HG03442 (cell line): ENCODE data around the gene RFC1.

Experiments
- ATAC-seq: cut with Tn5 transposase; IDR thresholded peaks from one replicate; pipeline ENCODE4 v1.9.1; 2021; ENCODE audit warnings: mild to moderate bottlenecking, moderate library complexity; ENCODE audit not compliant: unreplicated experiment

Gene RFC1

GRCh38 chr4:39353478-39354253 lies 12.5 kb downstream of the RFC1 start:
- ATAC-seq = peak; percentile 74

GRCh38 chr4:39353149-39353477 lies 13.0 kb downstream of the RFC1 start:
- peak; percentile 2 for ATAC-seq

- no peak for ATAC-seq
Observed at GRCh38 chr4:39349326-39349725, 16.8 kb downstream of the RFC1 start.

GRCh38 chr4:39348371-39349315 lies 17.5 kb downstream of the RFC1 start:
- no peak for ATAC-seq

GRCh38 chr4:39346856-39347519 lies 19.2 kb downstream of the RFC1 start:
- no peak for ATAC-seq

- ATAC-seq = no peak
Observed at GRCh38 chr4:39342731-39343130, 23.4 kb downstream of the RFC1 start.

GRCh38 chr4:39341075-39341725 lies 25.0 kb downstream of the RFC1 start:
- no peak for ATAC-seq

- no peak for ATAC-seq
Observed at GRCh38 chr4:39339968-39340367, 26.2 kb downstream of the RFC1 start.

- ATAC-seq = no peak
Observed at GRCh38 chr4:39337841-39338240, 28.3 kb downstream of the RFC1 start.

- no peak for ATAC-seq
Observed at GRCh38 chr4:39335566-39335965, 30.6 kb downstream of the RFC1 start.

- no peak for ATAC-seq
Observed at GRCh38 chr4:39331191-39331590, 35.0 kb downstream of the RFC1 start.

- ATAC-seq = no peak
Observed at GRCh38 chr4:39330353-39330752, 35.8 kb downstream of the RFC1 start.

- no peak for ATAC-seq
Observed at GRCh38 chr4:39326468-39326977, 39.6 kb downstream of the RFC1 start.

- no peak for ATAC-seq
Observed at GRCh38 chr4:39324897-39325613, 41.1 kb downstream of the RFC1 start.

GRCh38 chr4:39324446-39324845 lies 41.7 kb downstream of the RFC1 start:
- ATAC-seq = no peak

- no peak for ATAC-seq
Observed at GRCh38 chr4:39323821-39324220, 42.3 kb downstream of the RFC1 start.

- no peak for ATAC-seq
Observed at GRCh38 chr4:39320381-39321115, 45.6 kb downstream of the RFC1 start.

GRCh38 chr4:39319676-39320075 lies 46.5 kb downstream of the RFC1 start:
- ATAC-seq = no peak

GRCh38 chr4:39312816-39313215 lies 53.3 kb downstream of the RFC1 start:
- ATAC-seq = no peak
